GM19025 (cell line): ENCODE results near the gene DHRS12.

ENCODE experiments used
- ATAC-seq: cut with Tn5 transposase; IDR thresholded peaks from one replicate; pipeline ENCODE4 v1.9.1; 2021; ENCODE audit warnings: mild to moderate bottlenecking, low read depth, moderate library complexity; ENCODE audit not compliant: unreplicated experiment

DHRS12 gene

GRCh38 chr13:51785712-51786424 is 18.1 kb downstream of the DHRS12 start:
- ATAC-seq = no peak

GRCh38 chr13:51784097-51784496 is 19.9 kb downstream of the DHRS12 start:
- ATAC-seq = no peak

DNA sequence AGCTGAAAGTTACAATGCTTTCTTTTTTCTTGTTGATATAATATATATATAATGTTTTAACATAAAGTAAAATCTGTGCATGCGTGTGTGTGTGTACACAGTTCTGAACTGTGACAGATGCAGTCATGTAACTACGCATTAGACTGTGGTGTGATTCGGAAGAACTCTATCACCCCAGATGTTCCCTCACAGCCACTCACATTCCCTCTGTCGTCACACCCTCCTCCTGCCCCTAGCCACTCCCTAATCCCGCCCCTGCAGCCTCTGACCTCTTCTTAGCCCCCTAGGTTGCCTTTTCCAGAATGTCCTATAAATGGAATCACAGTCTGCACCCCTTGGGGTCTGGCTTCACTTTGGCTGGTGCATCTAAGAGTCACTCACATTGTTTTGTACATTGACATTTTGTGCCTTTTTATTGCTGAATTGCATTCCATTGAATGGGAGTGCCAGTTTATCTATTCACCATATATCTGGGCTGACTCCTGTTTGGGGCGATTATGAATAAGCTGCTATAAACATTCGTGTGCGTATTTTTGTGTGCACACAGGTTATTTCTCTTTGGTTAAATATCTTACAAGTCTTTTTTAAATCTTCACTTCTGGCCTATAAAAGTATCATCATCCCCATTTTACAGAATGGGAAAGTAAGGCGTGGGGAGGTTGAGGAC is 20.4 kb downstream of the DHRS12 start:
- no peak for ATAC-seq

DNA sequence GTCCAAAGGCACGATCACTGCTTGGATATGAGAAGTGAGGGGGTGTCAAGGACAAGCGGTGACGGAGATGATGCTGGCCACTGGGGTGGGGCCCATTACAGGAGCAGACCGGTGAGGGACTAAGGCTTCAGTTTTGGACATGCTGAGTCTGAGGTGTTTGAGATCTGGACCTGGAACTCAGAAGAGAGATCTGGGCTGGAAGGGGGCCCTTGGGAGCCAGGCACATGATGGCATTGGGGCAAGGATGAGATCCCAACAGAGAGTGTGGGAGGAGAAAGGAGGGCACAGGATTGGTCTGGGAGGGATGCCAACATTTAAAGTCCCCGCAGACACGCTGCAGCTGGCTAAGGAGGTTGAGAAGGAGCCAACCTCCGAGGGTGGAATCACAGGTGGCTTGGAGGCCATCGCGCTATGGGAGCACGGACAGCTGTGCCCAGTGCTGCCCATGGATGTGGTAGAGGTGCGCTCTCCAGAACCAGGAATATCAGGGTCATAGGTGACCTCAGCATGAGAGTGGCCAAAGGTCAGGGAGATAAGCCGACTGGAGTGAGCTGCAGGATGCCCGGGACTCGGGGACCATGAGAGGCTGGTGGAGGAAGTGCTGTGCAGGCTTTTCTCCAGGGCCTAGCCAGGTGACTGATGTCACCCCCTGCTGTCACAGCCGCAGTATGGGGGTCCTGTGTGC is 21.8 kb downstream of the DHRS12 start:
- ATAC-seq = no peak

- no peak for ATAC-seq
These were observed 22.5 kb downstream of the DHRS12 start for GRCh38 chr13:51781246-51782022.

DNA sequence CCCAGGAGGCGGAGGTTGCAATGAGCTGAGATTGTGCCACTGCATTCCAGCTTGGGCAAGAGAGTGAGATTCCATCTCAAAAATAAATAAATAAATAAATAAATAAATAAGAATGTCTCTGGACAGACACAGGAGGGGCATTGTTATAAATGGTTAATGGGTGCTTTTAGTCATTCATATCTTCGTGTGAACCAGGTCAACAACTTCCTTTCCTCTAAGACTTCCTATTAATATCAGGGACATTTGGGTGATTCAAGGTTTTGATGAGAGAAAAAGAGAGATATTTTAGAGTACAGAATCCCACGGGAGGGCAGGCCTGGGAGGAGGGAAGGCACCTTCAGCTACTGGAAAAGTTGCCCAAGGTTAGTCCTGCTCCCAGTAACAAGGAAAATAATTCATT is 23.9 kb downstream of the DHRS12 start:
- no peak for ATAC-seq

DNA sequence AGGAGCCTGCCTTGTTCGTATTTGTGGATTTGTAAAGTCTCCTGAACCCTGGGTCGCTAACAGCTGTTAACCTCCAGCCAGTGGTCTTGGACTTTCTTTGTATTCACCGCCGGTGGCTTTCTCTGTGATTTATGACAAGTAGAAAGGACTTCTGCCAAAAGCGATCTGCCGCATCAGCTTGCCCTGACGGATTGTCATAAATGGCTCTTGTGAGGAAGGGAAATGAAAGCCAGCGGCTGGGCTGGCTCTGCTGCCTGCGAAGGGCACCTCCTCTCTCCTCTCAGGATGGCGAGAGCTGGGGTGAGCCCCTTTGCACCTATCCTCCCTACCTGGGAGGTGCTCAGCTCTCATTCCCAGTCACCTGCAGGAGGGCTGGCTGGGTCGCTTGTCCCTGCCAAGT is 25.6 kb downstream of the DHRS12 start:
- no peak for ATAC-seq

- ATAC-seq = no peak
These were observed 26.0 kb downstream of the DHRS12 start for GRCh38 chr13:51777921-51778320.

- ATAC-seq = no peak
These were observed 27.8 kb downstream of the DHRS12 start for GRCh38 chr13:51776179-51776578.

GRCh38 chr13:51773515-51773914 is 30.4 kb downstream of the DHRS12 start:
- no peak for ATAC-seq

- no peak for ATAC-seq
These were observed 31.2 kb downstream of the DHRS12 start for GRCh38 chr13:51772781-51773180.

GRCh38 chr13:51772105-51772455 is 31.9 kb downstream of the DHRS12 start:
- ATAC-seq = no peak

GRCh38 chr13:51771418-51772104 is 32.4 kb downstream of the DHRS12 start:
- no peak for ATAC-seq

GRCh38 chr13:51770681-51771417 is 33.1 kb downstream of the DHRS12 start:
- no peak for ATAC-seq

DNA sequence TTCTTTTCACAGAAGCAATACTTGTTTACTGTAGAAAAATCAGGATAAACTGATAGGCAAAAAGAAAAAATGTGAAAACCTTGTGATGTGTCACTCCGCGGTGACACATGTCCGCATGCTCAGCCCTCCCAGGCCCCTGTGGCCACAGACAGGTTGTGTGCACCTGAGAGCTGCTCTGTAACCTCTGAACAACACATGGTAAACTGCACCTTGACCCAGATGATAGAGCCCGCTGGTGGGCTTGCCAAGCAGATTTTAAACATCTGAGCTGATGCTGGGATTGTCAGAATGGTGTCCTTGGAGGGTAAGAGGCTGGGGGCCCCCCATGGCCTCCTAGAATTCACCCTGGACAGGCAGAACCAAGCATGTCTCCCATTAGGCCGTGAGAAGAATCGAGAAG is 33.8 kb downstream of the DHRS12 start:
- no peak for ATAC-seq

GRCh38 chr13:51769455-51770127 is 34.4 kb downstream of the DHRS12 start:
- ATAC-seq = no peak

- ATAC-seq = no peak
These were observed 35.0 kb downstream of the DHRS12 start for GRCh38 chr13:51768976-51769375.

GRCh38 chr13:51768378-51768921 is 35.5 kb downstream of the DHRS12 start:
- no peak for ATAC-seq

- no peak for ATAC-seq
These were observed 36.9 kb downstream of the DHRS12 start for GRCh38 chr13:51767100-51767499.
